GM12878 (cell line): ENCODE results near the gene TCP11. TPM values are rescaled to one million over a fixed set of nuclear protein-coding genes. Genes with fewer than 3 reads are reported as not detected.

Source experiments
- ATAC-seq: fragments of 200-7000 bp; cut with Tn5 transposase; 3 replicates; pipeline ENCODE4 v1.9.1; 2020; ENCODE audit warnings: mild to moderate bottlenecking, moderate library complexity
- BruUV-seq: library from RNA; stranded (reverse); fragments of 400-500 nt; replicated peaks from 2 replicates; lab custom pipeline; 2021; lab: Mats Ljungman, UMichigan
- CTCF ChIA-PET: fragments of 300-600 bp; sonication (Branson Sonifier 250); formaldehyde crosslinking; extraction: SDS; loops from one replicate; lab custom pipeline; 2021; ENCODE audit warnings: inconsistent platforms; lab: Yijun Ruan, JAX
- POLR2A ChIA-PET: fragments of 350-600 bp; formaldehyde crosslinking; extraction: SDS; loops from one replicate; lab custom pipeline; 2021; ENCODE audit warnings: inconsistent platforms; lab: Charles Lee
- RAD21 ChIA-PET: fragments of 300-600 bp; sonication (Branson Sonifier 250); formaldehyde crosslinking; loops from one replicate; lab custom pipeline; 2023; ENCODE audit warnings: antibody characterized with exemption; ENCODE audit not compliant: unreplicated experiment; lab: Charles Lee
- SMC1A ChIA-PET: fragments of 300-600 bp; sonication (Branson Sonifier 250); formaldehyde crosslinking; loops from one replicate; lab custom pipeline; 2023; ENCODE audit not compliant: unreplicated experiment, uncharacterized antibody; lab: Charles Lee
- DNase-seq: peaks from one replicate; pipeline ENCODE4 v3.0.0-alpha.2; 2011; ENCODE audit warnings: low read depth, low spot score
- FAIRE-seq: peaks from 3 replicates; lab custom pipeline; 2011; peaks lifted over from hg19 to GRCh38; lab: Jason Lieb, UNC
- H2AFZ ChIP-seq: 2 replicates; pipeline ENCODE4 v1.6.0; 2011; ENCODE audit warnings: low read depth, low read length, control low read depth; ENCODE audit not compliant: control insufficient read depth
- H3K27ac ChIP-seq: 2 replicates; pipeline ENCODE4 v1.5.1; 2011; ENCODE audit warnings: control low read depth; ENCODE audit not compliant: control insufficient read depth, insufficient read depth
- H3K27me3 ChIP-seq, 2 experiments: replicated peaks in 1 of 2; 2 replicates each; pipeline versions ENCODE4 v1.6.0 to v1.6.1; 2011; ENCODE audit warnings: low read length in 1 of 2; ENCODE audit not compliant: control insufficient read depth in 2 of 2, insufficient read depth in 2 of 2
- H3K36me3 ChIP-seq, 2 experiments: 2 replicates each; pipeline ENCODE4 v1.5.1; 2011; ENCODE audit warnings: low read length in 1 of 2; ENCODE audit not compliant: control insufficient read depth in 2 of 2, insufficient read depth in 2 of 2
- H3K4me1 ChIP-seq: 2 replicates; pipeline ENCODE4 v1.6.1; 2011; ENCODE audit warnings: mild to moderate bottlenecking, low read length, moderate library complexity, mixed read lengths; ENCODE audit not compliant: control insufficient read depth, insufficient read depth
- H3K4me2 ChIP-seq: 2 replicates; pipeline ENCODE4 v1.6.0; 2011; ENCODE audit warnings: control low read depth; ENCODE audit not compliant: control insufficient read depth, insufficient read depth
- H3K4me3 ChIP-seq: fragments of 200-600 bp; sonication (generic); 2 replicates; pipeline ENCODE4 v1.5.1; 2016
- H3K79me2 ChIP-seq: 2 replicates; pipeline ENCODE4 v1.6.0; 2011; ENCODE audit warnings: low read length; ENCODE audit not compliant: control insufficient read depth, insufficient read depth
- H3K9ac ChIP-seq: 2 replicates; pipeline ENCODE4 v1.8.0; 2011; ENCODE audit warnings: low read length, control low read depth, mixed read lengths; ENCODE audit not compliant: control insufficient read depth, insufficient read depth
- H3K9me3 ChIP-seq: replicated peaks from 3 replicates; pipeline ENCODE4 v1.5.1; 2011; ENCODE audit warnings: mild to moderate bottlenecking, low read length; ENCODE audit not compliant: control insufficient read depth, insufficient read depth
- H4K20me1 ChIP-seq: 2 replicates; pipeline ENCODE4 v1.6.0; 2011; ENCODE audit not compliant: control insufficient read depth, insufficient read depth
- ATF3 ChIP-seq: IDR thresholded peaks from 2 replicates; pipeline ENCODE4 v1.6.1; 2011; ENCODE audit warnings: low read depth, mild to moderate bottlenecking, low read length, moderate library complexity, borderline replicate concordance; ENCODE audit errors: extremely low read depth
- BCL11A ChIP-seq: IDR thresholded peaks from 2 replicates; pipeline ENCODE4 v1.6.1; 2011; ENCODE audit warnings: low read depth, low read length
- EED ChIP-seq: sonication (generic); IDR thresholded peaks from 2 replicates; pipeline ENCODE4 v1.6.1; 2016; ENCODE audit warnings: antibody characterized with exemption, low read depth
- IKZF1 ChIP-seq: fragments of 450-650 bp; conservative IDR thresholded peaks from 2 replicates; pipeline ENCODE4 v1.6.1; 2017; ENCODE audit warnings: antibody characterized with exemption, mild to moderate bottlenecking
- SREBF1 ChIP-seq: IDR thresholded peaks from 2 replicates; pipeline ENCODE4 v1.6.1; 2012; ENCODE audit warnings: mild to moderate bottlenecking, low read length
- TBL1XR1 ChIP-seq: IDR thresholded peaks from 2 replicates; pipeline ENCODE4 v1.6.1; 2012; ENCODE audit warnings: low read depth, low read length, improper control_type of control experiment
- YY1 ChIP-seq: IDR thresholded peaks from 2 replicates; pipeline ENCODE4 v1.6.1; 2011; ENCODE audit warnings: low read depth, mild to moderate bottlenecking, low read length
- ZBTB11 ChIP-seq: fragments of 450-650 bp; formaldehyde crosslinking; IDR thresholded peaks from 2 replicates; pipeline ENCODE4 v1.5.0; 2022; ENCODE audit warnings: mild to moderate bottlenecking, missing genetic modification characterization
- ZNF24 ChIP-seq: fragments of 450-650 bp; IDR thresholded peaks from 2 replicates; pipeline ENCODE4 v1.6.1; 2017; ENCODE audit warnings: antibody characterized with exemption, mild to moderate bottlenecking
- ZNF274 ChIP-seq: IDR thresholded peaks from one replicate; pipeline ENCODE4 v1.8.0; 2011; ENCODE audit not compliant: insufficient read length, insufficient read depth
- ZZZ3 ChIP-seq: IDR thresholded peaks from 2 replicates; pipeline ENCODE4 v1.6.1; 2011; ENCODE audit warnings: low read depth; ENCODE audit not compliant: control insufficient read depth, insufficient read length
- WGBS: methylation state at CpG from one replicate; pipeline ENCODE4 v1.1.6; 2016; ENCODE audit warnings: low lambda C conversion rate; ENCODE audit not compliant: insufficient replicate concordance, insufficient coverage; ENCODE audit errors: missing lambda C conversion rate; 5-methylcytosine and 5-hydroxymethylcytosine counted together
- in situ Hi-C: fragments of 300-500 bp; cut with MboI; formaldehyde crosslinking; loops from 9 replicates; pipeline ENCODE4 v1.14.3; 2018; ENCODE audit warnings: mixed read lengths
- intact Hi-C: fragments of 100-400 bp; cut with micrococcal nuclease; formaldehyde crosslinking; loops from one replicate; pipeline ENCODE4 v1.14.2; 2022; ENCODE audit not compliant: unreplicated experiment
- polyA plus RNA-seq, 11 experiments: library from polyadenylated mRNA; depleted of rRNA in 4 of 11; unstranded in 6 of 11; stranded (reverse) in 5 of 11; fragments of >200 nt; fragmentation: Nextera tagmentation in 4 of 11; fragmentation: Illumina TruSeq in 1 of 11; extraction: Ambion mirVana in 4 of 11; extraction: Trizol in 1 of 11; gene quantifications; 1 replicate in 1 of 11; 2 replicates in 10 of 11; pipeline versions ENCODE4 v1.2.1 to v1.2.3, GENCODE V29; 2011 to 2016; ENCODE audit warnings: inconsistent platforms in 2 of 11, missing spikeins in 2 of 11, low read depth in 1 of 11
- total RNA-seq, 4 experiments: library from RNA; depleted of rRNA in 3 of 4; stranded (reverse); fragments of >200 nt in 3 of 4; fragmentation: Illumina TruSeq in 1 of 4; extraction: Trizol in 1 of 4; gene quantifications; 2 replicates each; pipeline versions ENCODE4 v1.2.1 to v1.2.3, GENCODE V29; 2013 to 2021
- TF ChIP-seq, protein P1 (sequence below): IDR thresholded peaks from 2 replicates; pipeline ENCODE4 v1.6.1; 2012; ENCODE audit warnings: low read length, inconsistent platforms
- TF ChIP-seq, protein P2 (sequence below): fragments of 450-650 bp; IDR thresholded peaks from 2 replicates; pipeline ENCODE4 v1.6.1; 2018; ENCODE audit warnings: mild to moderate bottlenecking, low read depth, moderate library complexity; ENCODE audit not compliant: partially characterized antibody

The TCP11 gene
- total and polyA plus RNA-seq, 10 of the 15 experiments (the other 5 are each of a cell fraction or from before 2014, with no cell fraction given), result not detected

- ATAC-seq, result no peak
- Histone ChIP-seq H2AFZ (no peak overlapping the region), H3K27ac (no peak overlapping the region), H3K9me3 (no peaks in the 10 kb centered on the region; the same call in 2 of the 3 replicates), H3K9ac (no peak overlapping the region), H3K4me1 (peaks cover 11% of the 10 kb centered on the region; the same call in 1 of the 2 replicates), H3K79me2 (no peaks in the 10 kb centered on the region), H4K20me1 (no peaks in the 10 kb centered on the region), H3K27me3 (no peaks in the 10 kb centered on the region; a peak in 1 of 4 replicates), H3K4me3 (no peak overlapping the region), H3K4me2 (no peak overlapping the region), H3K36me3 (no peaks in the 10 kb centered on the region)
- in situ Hi-C loops (no loop called here), intact Hi-C loops (no loop called here)
- ChIA-PET RAD21 (no interaction called here), POLR2A (interaction anchor here (0.7 kb wide), 1 partner anchor 8 kb away, joined by 8 read pairs; no protein-coding TSS in a partner anchor), SMC1A (no interaction called here), CTCF (interaction anchor here (0.9 kb wide), 1 partner anchor 24 kb away, joined by 3 read pairs; no protein-coding TSS in a partner anchor)
- no peak for DNase-seq
- 83% methylated on average over 7 of the region's 7 CpGs for WGBS
- BruUV-seq, result no TSS peak
- no peak for FAIRE-seq
- TF ChIP-seq EED (no peak), ZNF24 (no peak), YY1 (no peak), ZZZ3 (no peak), TBL1XR1 (no peak), SREBF1 (no peak), ATF3 (no peak), BCL11A (no peak), ZNF274 (no peak), ZBTB11 (CRISPR knock-in tag) (no peak), IKZF1 (no peak)
- TF ChIP-seq, protein P1, sequence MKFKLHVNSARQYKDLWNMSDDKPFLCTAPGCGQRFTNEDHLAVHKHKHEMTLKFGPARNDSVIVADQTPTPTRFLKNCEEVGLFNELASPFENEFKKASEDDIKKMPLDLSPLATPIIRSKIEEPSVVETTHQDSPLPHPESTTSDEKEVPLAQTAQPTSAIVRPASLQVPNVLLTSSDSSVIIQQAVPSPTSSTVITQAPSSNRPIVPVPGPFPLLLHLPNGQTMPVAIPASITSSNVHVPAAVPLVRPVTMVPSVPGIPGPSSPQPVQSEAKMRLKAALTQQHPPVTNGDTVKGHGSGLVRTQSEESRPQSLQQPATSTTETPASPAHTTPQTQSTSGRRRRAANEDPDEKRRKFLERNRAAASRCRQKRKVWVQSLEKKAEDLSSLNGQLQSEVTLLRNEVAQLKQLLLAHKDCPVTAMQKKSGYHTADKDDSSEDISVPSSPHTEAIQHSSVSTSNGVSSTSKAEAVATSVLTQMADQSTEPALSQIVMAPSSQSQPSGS, result no peak
- TF ChIP-seq, protein P2, sequence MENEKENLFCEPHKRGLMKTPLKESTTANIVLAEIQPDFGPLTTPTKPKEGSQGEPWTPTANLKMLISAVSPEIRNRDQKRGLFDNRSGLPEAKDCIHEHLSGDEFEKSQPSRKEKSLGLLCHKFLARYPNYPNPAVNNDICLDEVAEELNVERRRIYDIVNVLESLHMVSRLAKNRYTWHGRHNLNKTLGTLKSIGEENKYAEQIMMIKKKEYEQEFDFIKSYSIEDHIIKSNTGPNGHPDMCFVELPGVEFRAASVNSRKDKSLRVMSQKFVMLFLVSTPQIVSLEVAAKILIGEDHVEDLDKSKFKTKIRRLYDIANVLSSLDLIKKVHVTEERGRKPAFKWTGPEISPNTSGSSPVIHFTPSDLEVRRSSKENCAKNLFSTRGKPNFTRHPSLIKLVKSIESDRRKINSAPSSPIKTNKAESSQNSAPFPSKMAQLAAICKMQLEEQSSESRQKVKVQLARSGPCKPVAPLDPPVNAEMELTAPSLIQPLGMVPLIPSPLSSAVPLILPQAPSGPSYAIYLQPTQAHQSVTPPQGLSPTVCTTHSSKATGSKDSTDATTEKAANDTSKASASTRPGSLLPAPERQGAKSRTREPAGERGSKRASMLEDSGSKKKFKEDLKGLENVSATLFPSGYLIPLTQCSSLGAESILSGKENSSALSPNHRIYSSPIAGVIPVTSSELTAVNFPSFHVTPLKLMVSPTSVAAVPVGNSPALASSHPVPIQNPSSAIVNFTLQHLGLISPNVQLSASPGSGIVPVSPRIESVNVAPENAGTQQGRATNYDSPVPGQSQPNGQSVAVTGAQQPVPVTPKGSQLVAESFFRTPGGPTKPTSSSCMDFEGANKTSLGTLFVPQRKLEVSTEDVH, result no peak
Observed at GRCh38 chr6:35163836-35164235, 22.7 kb upstream of the TCP11 start.
